Measurements from ENCODE around the gene VAV2. TPM values are rescaled to one million over a fixed set of nuclear protein-coding genes. Genes with fewer than 3 reads are reported as not detected.

Gene VAV2
- total and polyA plus RNA-seq, 2 of the 4 experiments (the other 2 are of a cell fraction) = 10.8 to 13.4 TPM

- H3K4me2 ChIP-seq (ENCODE audit: low read depth, low read length) = peak overlapping the region; percentile 90
- peaks cover 5% of the 10 kb centered on the region; the same call in 1 of the 2 replicates for H3K9me1 ChIP-seq (ENCODE audit: insufficient read depth, low read length)
- dilution Hi-C loops (cut with HindIII; ENCODE audit: low sequenced_read_pairs, unreplicated experiment) = no loop called here
- POLR2A ChIA-PET (ENCODE audit: unreplicated experiment) = interaction anchor here (1.2 kb wide), 1 partner anchor 211 kb away, joined by 3 read pairs; no protein-coding TSS in a partner anchor
- H3K9ac ChIP-seq (ENCODE audit: low read depth, low read length) = peak overlapping the region; percentile 79
- H2AK5ac ChIP-seq (ENCODE audit: low read depth, low read length) = peak overlapping the region; percentile 96
- peak overlapping the region; percentile 92 for H3K23ac ChIP-seq (ENCODE audit: low read depth, low read length)
- peaks cover 3 to 41% of the 10 kb centered on the region in 2 experiments; a peak in 3 of 4 replicates for H3K79me1 ChIP-seq (ENCODE audit: low read depth in 1 of 2, low read length in 2 of 2)
- no peak overlapping the region for H2BK20ac ChIP-seq (ENCODE audit: low read depth, low read length)
- peak overlapping the region; percentile 97 for H3K4ac ChIP-seq (ENCODE audit: low read depth, low read length)
- peak overlapping the region; percentile 100 for H2AK9ac ChIP-seq (replicated peaks; ENCODE audit: low read depth, low read length, poor library complexity)
- H3K27ac ChIP-seq (ENCODE audit: insufficient read depth, low read length) = peak overlapping the region; percentile 93
- H2BK5ac ChIP-seq (ENCODE audit: low read depth, low read length, poor library complexity, severe bottlenecking) = peak overlapping the region; percentile 81
- DNase-seq = peak; percentile 88
- H3K9me3 ChIP-seq (ENCODE audit: control insufficient read depth, insufficient read depth, low read length) = no peaks in the 10 kb centered on the region
- BruUV-seq (replicated peaks) = no TSS peak
- H4K8ac ChIP-seq (ENCODE audit: low read depth in 2 of 2, low read length in 2 of 2) = peak overlapping the region; percentile 72 to 90; a peak in 3 of 4 replicates
- H3K18ac ChIP-seq (ENCODE audit: low read depth, low read length) = peak overlapping the region; percentile 21
- ATAC-seq (ENCODE audit: low read depth) = peak; percentile 79
- H3K36me3 ChIP-seq (ENCODE audit: control insufficient read depth, insufficient read depth, low read length) = no peaks in the 10 kb centered on the region
- peak overlapping the region; percentile 56 for H2BK120ac ChIP-seq (ENCODE audit: low read depth, low read length)
- H4K20me1 ChIP-seq (ENCODE audit: insufficient read depth, low read length) = peaks cover 36% of the 10 kb centered on the region
- H3K27me3 ChIP-seq (ENCODE audit: control insufficient read depth, insufficient read depth, low read length) = peaks cover 4% of the 10 kb centered on the region; the same call in 1 of the 2 replicates
- peak overlapping the region; percentile 82 for H3K14ac ChIP-seq (replicated peaks; ENCODE audit: low read depth, low read length)
- CTCF ChIA-PET = interaction anchor here (0.7 to 4.0 kb wide), 10 partner anchors 11 to 250 kb away, joined by 3 to 24 read pairs (median 4); no protein-coding TSS in a partner anchor
- peak overlapping the region; percentile 73 for H3K4me3 ChIP-seq (ENCODE audit: insufficient read depth, low read depth, low read length)
- intact Hi-C loops (cut with micrococcal nuclease) = loop anchor here (5.0 kb wide), 1 partner anchor 586 kb away; no protein-coding TSS in a partner anchor
- in situ Hi-C loops (cut with MboI; ENCODE audit: low sequenced_read_pairs) = loop anchor here (5.0 to 10.0 kb wide), 2 partner anchors 206 to 458 kb away; partner anchors contain the start of gene ADAMTSL2
- H3K56ac ChIP-seq (ENCODE audit: extremely low read depth, insufficient read depth, low read length) = peak overlapping the region; percentile 85
- peaks cover 11% of the 10 kb centered on the region; the same call in 1 of the 2 replicates for H3K4me1 ChIP-seq (ENCODE audit: control insufficient read depth, insufficient read depth, low read length)
- H2AFZ ChIP-seq (replicated peaks; ENCODE audit: low read length, poor library complexity) = peak overlapping the region; percentile 96
- no peak overlapping the region for H2BK15ac ChIP-seq (ENCODE audit: low read depth, low read length)
- 0% methylated on average over 22 of the region's 74 CpGs; no CpG with 5 or more reads in 1 of the 2 experiments for WGBS, 2 experiments (ENCODE audit: extremely low coverage in 2 of 2, insufficient read length in 1 of 2)
- H4K5ac ChIP-seq (ENCODE audit: low read depth, low read length) = peak overlapping the region; percentile 73
- H4K91ac ChIP-seq (ENCODE audit: insufficient read depth, low read depth, low read length) = peak overlapping the region; percentile 86
- TF ChIP-seq ELK1 (IDR thresholded peaks at IDR 0.05; ENCODE audit: borderline replicate concordance, low read depth, low read length) (no peak), RAD21 (IDR thresholded peaks at IDR 0.05; ENCODE audit: low read length) (peak; percentile 20; the same call in 1 of the 2 replicates), MAFK (IDR thresholded peaks at IDR 0.05; ENCODE audit: low read depth, low read length) (no peak), CEBPB (IDR thresholded peaks at IDR 0.05; ENCODE audit: low read depth, low read length) (0 out of 2 replicates have a peak, but pooled peaks have one; percentile 7), RFX5 (IDR thresholded peaks at IDR 0.05; ENCODE audit: low read depth, low read length) (no peak), USF2 (IDR thresholded peaks at IDR 0.05; ENCODE audit: low read depth, low read length) (no peak), BHLHE40 (IDR thresholded peaks at IDR 0.05; ENCODE audit: low read depth, low read length) (no peak), POLR2A (IDR thresholded peaks at IDR 0.05; ENCODE audit: low read depth, low read length) (peak; percentile 65; the same call in 1 of the 2 replicates), NFE2L2 (IDR thresholded peaks at IDR 0.05; ENCODE audit: low read depth, low read length) (no peak), MXI1 (IDR thresholded peaks at IDR 0.05; ENCODE audit: borderline replicate concordance, low read depth, low read length) (peak; percentile 62; the same call in 1 of the 2 replicates), RCOR1 (IDR thresholded peaks at IDR 0.05; ENCODE audit: insufficient replicate concordance, low read length) (no peak), MAZ (IDR thresholded peaks at IDR 0.05; ENCODE audit: borderline replicate concordance, low read depth, low read length) (peak; percentile 57; the same call in 1 of the 2 replicates)
These were observed 883 bp upstream of the VAV2 start for GRCh38 chr9:133992780-133993634.
